PC-3 (cell line): ENCODE data around the gene CDH4. TPM values are rescaled to one million over a fixed set of nuclear protein-coding genes. Genes with fewer than 3 reads are reported as not detected.

Experiments
- ATAC-seq: fragments of 200-7000 bp; cut with Tn5 transposase; 2 replicates; pipeline ENCODE4 v1.9.1; 2020; ENCODE audit warnings: mild to moderate bottlenecking, moderate library complexity
- BruUV-seq: library from RNA; stranded (reverse); fragments of 400-500 nt; replicated peaks from 2 replicates; lab custom pipeline; 2021; lab: Mats Ljungman, UMichigan
- CTCF ChIA-PET: fragments of 300-600 bp; sonication (Branson Sonifier 250); formaldehyde crosslinking; loops from one replicate; lab custom pipeline; 2022; ENCODE audit warnings: antibody characterized with exemption; lab: Charles Lee
- POLR2A ChIA-PET: fragments of 300-600 bp; sonication (Branson Sonifier 250); formaldehyde crosslinking; loops from one replicate; lab custom pipeline; 2022; ENCODE audit warnings: antibody characterized with exemption; ENCODE audit not compliant: unreplicated experiment; lab: Charles Lee
- DNase-seq: peaks from one replicate; pipeline ENCODE4 v3.0.0-alpha.2; 2015
- H2AFZ ChIP-seq: fragments of 300-600 bp; sonication (generic); 2 replicates; pipeline ENCODE4 v1.6.0; 2016; ENCODE audit warnings: antibody characterized with exemption, low read length
- H3F3A ChIP-seq: fragments of 300-600 bp; sonication (generic); one replicate; pipeline ENCODE4 v1.6.0; 2017; ENCODE audit warnings: antibody characterized with exemption, low read length, control low read depth, mild to moderate bottlenecking; ENCODE audit not compliant: unreplicated experiment
- H3K27ac ChIP-seq: fragments of 300-600 bp; sonication (generic); 2 replicates; pipeline ENCODE4 v1.5.1; 2016; ENCODE audit warnings: mild to moderate bottlenecking, low read length
- H3K27me3 ChIP-seq: fragments of 300-600 bp; sonication (generic); 2 replicates; pipeline ENCODE4 v1.6.1; 2016; ENCODE audit warnings: low read length, mixed read lengths
- H3K36me3 ChIP-seq: fragments of 300-600 bp; sonication (generic); 2 replicates; pipeline ENCODE4 v1.6.1; 2016; ENCODE audit warnings: low read depth, mixed run types, low read length, mixed read lengths
- H3K4me1 ChIP-seq: fragments of 300-600 bp; sonication (generic); 2 replicates; pipeline ENCODE4 v1.5.1; 2016; ENCODE audit warnings: low read length; ENCODE audit not compliant: insufficient read depth
- H3K4me2 ChIP-seq: fragments of 300-600 bp; sonication (generic); 2 replicates; pipeline ENCODE4 v1.6.0; 2016; ENCODE audit warnings: low read length
- H3K4me3 ChIP-seq: fragments of 300-600 bp; sonication (generic); 2 replicates; pipeline ENCODE4 v1.5.1; 2016; ENCODE audit warnings: mild to moderate bottlenecking, low read length, mixed read lengths
- H3K79me2 ChIP-seq: fragments of 300-600 bp; sonication (generic); 2 replicates; pipeline ENCODE4 v1.6.1; 2017; ENCODE audit warnings: low read length, mixed read lengths
- H3K9ac ChIP-seq: fragments of 300-600 bp; sonication (generic); 2 replicates; pipeline ENCODE4 v1.6.0; 2016; ENCODE audit warnings: mild to moderate bottlenecking, low read length
- H3K9me2 ChIP-seq: fragments of 300-600 bp; sonication (generic); replicated peaks from 2 replicates; pipeline ENCODE4 v1.6.1; 2016; ENCODE audit warnings: mixed run types, low read length, mixed read lengths
- H3K9me3 ChIP-seq: fragments of 300-600 bp; sonication (generic); 2 replicates; pipeline ENCODE4 v1.6.1; 2016; ENCODE audit warnings: low read length, mixed read lengths
- H4K20me1 ChIP-seq: fragments of 300-600 bp; sonication (generic); 2 replicates; pipeline ENCODE4 v1.6.1; 2016; ENCODE audit warnings: low read length, mixed read lengths
- CTCF ChIP-seq: fragments of 300-600 bp; sonication (generic); conservative IDR thresholded peaks from 2 replicates; pipeline ENCODE4 v1.5.1; 2017; ENCODE audit warnings: antibody characterized with exemption, low read depth, mild to moderate bottlenecking, low read length
- EZH2 ChIP-seq: fragments of 300-600 bp; sonication (generic); IDR thresholded peaks from one replicate; pipeline ENCODE4 v1.6.1; 2017; ENCODE audit warnings: antibody characterized with exemption, mild to moderate bottlenecking, low read length; ENCODE audit not compliant: unreplicated experiment
- EZH2phosphoT487 ChIP-seq: fragments of 300-600 bp; sonication (generic); IDR thresholded peaks from 2 replicates; pipeline ENCODE4 v1.6.1; 2018; ENCODE audit warnings: mild to moderate bottlenecking, antibody characterized with exemption, low read length, borderline replicate concordance
- intact Hi-C: fragments of 100-400 bp; cut with micrococcal nuclease; formaldehyde crosslinking; loops from 2 replicates; pipeline ENCODE4 v1.9.0; 2023
- total RNA-seq: library from RNA; depleted of rRNA; stranded (reverse); fragments of >200 nt; gene quantifications from 2 replicates; pipeline ENCODE4 v1.2.3, GENCODE V29; 2014

CDH4 gene
- total RNA-seq, 1 experiment from 2014 or later = not detected

- Histone ChIP-seq H3F3A (no peaks in the 10 kb centered on the region), H2AFZ (no peak overlapping the region), H3K4me1 (no peaks in the 10 kb centered on the region), H3K79me2 (no peaks in the 10 kb centered on the region), H4K20me1 (no peaks in the 10 kb centered on the region), H3K4me2 (no peak overlapping the region), H3K9me2 (no peaks in the 10 kb centered on the region), H3K9me3 (no peaks in the 10 kb centered on the region), H3K36me3 (no peaks in the 10 kb centered on the region), H3K9ac (no peak overlapping the region), H3K27ac (no peak overlapping the region), H3K27me3 (peaks cover 47% of the 10 kb centered on the region), H3K4me3 (no peak overlapping the region)
- ChIA-PET CTCF (no interaction called here), POLR2A (no interaction called here)
- no TSS peak for BruUV-seq
- ATAC-seq = no peak
- TF ChIP-seq EZH2phosphoT487 (no peak), CTCF (no peak), EZH2 (no peak)
- no peak for DNase-seq
- intact Hi-C loops = no loop called here
These were observed 475.7 kb downstream of the CDH4 start for GRCh38 chr20:61727761-61728160.

- Histone ChIP-seq H3K4me3 (no peak overlapping the region), H3K9me2 (no peaks in the 10 kb centered on the region), H3F3A (no peaks in the 10 kb centered on the region), H3K36me3 (no peaks in the 10 kb centered on the region), H3K9me3 (no peaks in the 10 kb centered on the region), H2AFZ (no peak overlapping the region), H3K4me1 (no peaks in the 10 kb centered on the region), H3K27ac (no peak overlapping the region), H4K20me1 (no peaks in the 10 kb centered on the region), H3K4me2 (no peak overlapping the region), H3K27me3 (peaks cover 48% of the 10 kb centered on the region), H3K9ac (no peak overlapping the region), H3K79me2 (no peaks in the 10 kb centered on the region)
- TF ChIP-seq EZH2 = no peak
- TF ChIP-seq EZH2phosphoT487 = no peak
- TF ChIP-seq CTCF = no peak
- no peak for ATAC-seq
- no TSS peak for BruUV-seq
- POLR2A ChIA-PET = no interaction called here
- CTCF ChIA-PET = no interaction called here
- intact Hi-C loops = no loop called here
- no peak for DNase-seq
These were observed 476.3 kb downstream of the CDH4 start for GRCh38 chr20:61728326-61728725.

- ATAC-seq = no peak
- H3K27me3 ChIP-seq = peaks cover 55% of the 10 kb centered on the region
- no peaks in the 10 kb centered on the region for H3K4me1 ChIP-seq
- DNase-seq = no peak
- BruUV-seq = no TSS peak
- H4K20me1 ChIP-seq = no peaks in the 10 kb centered on the region
- H3K9me2 ChIP-seq = no peaks in the 10 kb centered on the region
- no peak overlapping the region for H3K27ac ChIP-seq
- POLR2A ChIA-PET = no interaction called here
- no peak overlapping the region for H3K9ac ChIP-seq
- no peaks in the 10 kb centered on the region for H3K79me2 ChIP-seq
- no peaks in the 10 kb centered on the region for H3K36me3 ChIP-seq
- H3K4me2 ChIP-seq = no peak overlapping the region
- H3K9me3 ChIP-seq = no peaks in the 10 kb centered on the region
- H3K4me3 ChIP-seq = no peak overlapping the region
- TF ChIP-seq CTCF = no peak
- no peak for TF ChIP-seq EZH2
- no peak for TF ChIP-seq EZH2phosphoT487
- intact Hi-C loops = no loop called here
- CTCF ChIA-PET = no interaction called here
- no peak overlapping the region for H2AFZ ChIP-seq
- H3F3A ChIP-seq = no peaks in the 10 kb centered on the region
These were observed 477.0 kb downstream of the CDH4 start for GRCh38 chr20:61728786-61729770.
